ENCODE data around the gene HADH. TPM values are rescaled to one million over a fixed set of nuclear protein-coding genes. Genes with fewer than 3 reads are reported as not detected.

Gene HADH
- total RNA-seq, 1 experiment from 2014 or later, result 39.8 TPM

GRCh38 chr4:108029016-108029720, 39.5 kb downstream of the HADH start (continued):
- TF ChIP-seq, protein P1, sequence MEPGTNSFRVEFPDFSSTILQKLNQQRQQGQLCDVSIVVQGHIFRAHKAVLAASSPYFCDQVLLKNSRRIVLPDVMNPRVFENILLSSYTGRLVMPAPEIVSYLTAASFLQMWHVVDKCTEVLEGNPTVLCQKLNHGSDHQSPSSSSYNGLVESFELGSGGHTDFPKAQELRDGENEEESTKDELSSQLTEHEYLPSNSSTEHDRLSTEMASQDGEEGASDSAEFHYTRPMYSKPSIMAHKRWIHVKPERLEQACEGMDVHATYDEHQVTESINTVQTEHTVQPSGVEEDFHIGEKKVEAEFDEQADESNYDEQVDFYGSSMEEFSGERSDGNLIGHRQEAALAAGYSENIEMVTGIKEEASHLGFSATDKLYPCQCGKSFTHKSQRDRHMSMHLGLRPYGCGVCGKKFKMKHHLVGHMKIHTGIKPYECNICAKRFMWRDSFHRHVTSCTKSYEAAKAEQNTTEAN (CRISPR knock-in tag; IDR thresholded peaks at IDR 0.05), result no peak
- no peak for TF ChIP-seq E2F5 (CRISPR knock-in tag; IDR thresholded peaks at IDR 0.05)

GRCh38 chr4:108029731-108030130, 40.0 kb downstream of the HADH start:
- ATAC-seq (no peak), DNase-seq (ENCODE audit: low spot score) (no peak)
- Mint-ChIP-seq H3K9me3 (no peaks in the 10 kb centered on the region), H3K4me3 (no peak overlapping the region), H3K4me1 (no peaks in the 10 kb centered on the region), H3K27ac (peak overlapping the region; percentile 24; the same call in 1 of the 2 replicates), H3K27me3 (ENCODE audit: low read depth) (no peaks in the 10 kb centered on the region), H3K36me3 (peaks cover 55% of the 10 kb centered on the region)
- TF ChIP-seq ZNF671 (CRISPR knock-in tag; IDR thresholded peaks at IDR 0.05), result no peak
- TF ChIP-seq, protein P2, sequence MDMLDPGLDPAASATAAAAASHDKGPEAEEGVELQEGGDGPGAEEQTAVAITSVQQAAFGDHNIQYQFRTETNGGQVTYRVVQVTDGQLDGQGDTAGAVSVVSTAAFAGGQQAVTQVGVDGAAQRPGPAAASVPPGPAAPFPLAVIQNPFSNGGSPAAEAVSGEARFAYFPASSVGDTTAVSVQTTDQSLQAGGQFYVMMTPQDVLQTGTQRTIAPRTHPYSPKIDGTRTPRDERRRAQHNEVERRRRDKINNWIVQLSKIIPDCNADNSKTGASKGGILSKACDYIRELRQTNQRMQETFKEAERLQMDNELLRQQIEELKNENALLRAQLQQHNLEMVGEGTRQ (CRISPR knock-in tag; IDR thresholded peaks at IDR 0.05), result no peak
- TF ChIP-seq, protein P1 (CRISPR knock-in tag; IDR thresholded peaks at IDR 0.05), result no peak
- no peak for TF ChIP-seq PREB (CRISPR knock-in tag; IDR thresholded peaks at IDR 0.05; ENCODE audit: borderline replicate concordance)
- no peak for TF ChIP-seq SOX15 (CRISPR knock-in tag; IDR thresholded peaks at IDR 0.05)
- no peak for TF ChIP-seq NFYB (CRISPR knock-in tag; conservative IDR thresholded peaks at IDR 0.05; ENCODE audit: low read depth)
- TF ChIP-seq ESRRA (CRISPR knock-in tag; IDR thresholded peaks at IDR 0.05; ENCODE audit: borderline replicate concordance), result no peak
- no peak for TF ChIP-seq ZBTB21 (CRISPR knock-in tag; IDR thresholded peaks at IDR 0.05; ENCODE audit: borderline replicate concordance)
- TF ChIP-seq TEAD4 (CRISPR knock-in tag; IDR thresholded peaks at IDR 0.05), result no peak
- no peak for TF ChIP-seq NFATC4 (CRISPR knock-in tag; IDR thresholded peaks at IDR 0.05)
- TF ChIP-seq, protein P3, sequence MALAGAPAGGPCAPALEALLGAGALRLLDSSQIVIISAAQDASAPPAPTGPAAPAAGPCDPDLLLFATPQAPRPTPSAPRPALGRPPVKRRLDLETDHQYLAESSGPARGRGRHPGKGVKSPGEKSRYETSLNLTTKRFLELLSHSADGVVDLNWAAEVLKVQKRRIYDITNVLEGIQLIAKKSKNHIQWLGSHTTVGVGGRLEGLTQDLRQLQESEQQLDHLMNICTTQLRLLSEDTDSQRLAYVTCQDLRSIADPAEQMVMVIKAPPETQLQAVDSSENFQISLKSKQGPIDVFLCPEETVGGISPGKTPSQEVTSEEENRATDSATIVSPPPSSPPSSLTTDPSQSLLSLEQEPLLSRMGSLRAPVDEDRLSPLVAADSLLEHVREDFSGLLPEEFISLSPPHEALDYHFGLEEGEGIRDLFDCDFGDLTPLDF (CRISPR knock-in tag; IDR thresholded peaks at IDR 0.05), result no peak
- ChIA-PET POLR2A (no interaction called here), CTCF (interaction anchor here (0.6 to 2.1 kb wide), 11 partner anchors 11 to 543 kb away, joined by 3 to 15 read pairs (median 4); partner anchors contain the start of gene LEF1)

DNA sequence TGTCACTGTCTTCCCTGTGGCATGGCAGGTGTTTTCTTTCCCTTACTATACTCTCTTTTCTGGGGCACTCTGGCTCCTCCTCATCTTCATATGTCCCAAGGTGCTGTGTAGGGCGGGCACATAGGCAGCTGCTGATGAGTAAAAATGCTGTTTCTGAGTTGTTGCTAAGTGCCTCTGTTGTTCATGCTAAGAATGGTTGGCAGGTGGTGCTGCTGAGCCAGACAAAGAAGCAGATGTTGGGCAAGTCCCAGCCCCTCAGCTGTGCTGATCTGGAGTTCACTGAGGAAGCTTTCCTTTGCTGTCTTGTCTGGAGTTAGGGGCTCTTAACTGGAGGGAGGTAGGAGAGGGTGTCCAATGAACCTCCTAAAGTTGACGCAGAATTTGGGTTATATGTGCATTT, 40.6 kb downstream of the HADH start:
- Mint-ChIP-seq H3K36me3 (peaks cover 56% of the 10 kb centered on the region), H3K27ac (peak overlapping the region; percentile 16; the same call in 1 of the 2 replicates), H3K4me3 (no peak overlapping the region), H3K27me3 (ENCODE audit: low read depth) (no peaks in the 10 kb centered on the region), H3K9me3 (no peaks in the 10 kb centered on the region), H3K4me1 (no peaks in the 10 kb centered on the region)
- DNase-seq (ENCODE audit: low spot score) (peak; percentile 55), ATAC-seq (peak; percentile 96)
- CTCF ChIA-PET, result interaction anchor here (0.6 to 1.8 kb wide), 13 partner anchors 12 to 542 kb away, joined by 3 to 15 read pairs (median 4); partner anchors contain the start of gene LEF1
- TF ChIP-seq ZSCAN18 (CRISPR knock-in tag; IDR thresholded peaks at IDR 0.05) (no peak), CTCF (IDR thresholded peaks at IDR 0.05) (0 out of 2 replicates have a peak, but pooled peaks have one; percentile 34)
- POLR2A ChIA-PET, result no interaction called here
